ENCODE data around the gene ASAP2.
"Not testable (repeated sequence)": the region's sequence is repeated elsewhere in the genome, so short reads cannot be mapped to it uniquely, and the experiment has no call there.

Gene ASAP2

DNA sequence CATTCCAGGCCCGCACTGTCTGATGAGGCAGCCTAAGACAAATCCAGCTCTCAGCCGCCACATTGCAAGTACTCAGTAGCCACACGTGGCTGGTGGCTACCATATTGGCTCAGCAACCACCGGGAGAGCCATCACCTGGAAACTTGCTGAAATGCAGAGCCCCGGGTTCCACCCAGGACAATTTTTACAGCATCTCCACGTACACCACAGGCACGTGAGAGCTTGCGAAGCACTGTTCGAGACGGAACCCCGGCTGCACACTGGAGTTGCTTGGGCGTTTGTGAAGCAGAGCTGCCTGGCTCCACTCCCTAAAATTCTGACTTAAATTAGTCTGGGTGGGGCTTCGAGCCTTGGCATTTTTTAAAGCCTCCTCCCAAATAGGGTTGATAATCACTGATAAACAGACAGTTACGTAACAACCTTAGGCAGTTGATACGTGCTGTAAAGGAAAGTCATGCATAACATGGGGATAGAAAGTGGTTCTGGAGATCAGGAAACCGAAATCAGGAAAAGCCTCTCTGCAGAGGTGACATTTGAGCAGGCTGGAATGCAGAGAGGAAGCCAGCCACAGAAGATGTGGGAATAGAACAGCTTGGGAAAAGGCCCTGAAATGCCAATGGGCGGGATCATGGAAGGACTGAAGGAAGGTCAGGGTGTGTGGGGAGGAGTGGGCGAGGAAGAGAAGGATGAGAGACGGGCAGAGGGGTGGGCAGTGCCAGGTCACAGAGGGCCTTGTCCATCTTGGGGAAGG lies 6.2 kb downstream of the ASAP2 start:
- no peak for DNase-seq

- no peak for DNase-seq
Measured at GRCh38 chr2:9213477-9214051, 7.0 kb downstream of the ASAP2 start.

GRCh38 chr2:9214873-9215272 lies 8.3 kb downstream of the ASAP2 start:
- no peak for DNase-seq

DNA sequence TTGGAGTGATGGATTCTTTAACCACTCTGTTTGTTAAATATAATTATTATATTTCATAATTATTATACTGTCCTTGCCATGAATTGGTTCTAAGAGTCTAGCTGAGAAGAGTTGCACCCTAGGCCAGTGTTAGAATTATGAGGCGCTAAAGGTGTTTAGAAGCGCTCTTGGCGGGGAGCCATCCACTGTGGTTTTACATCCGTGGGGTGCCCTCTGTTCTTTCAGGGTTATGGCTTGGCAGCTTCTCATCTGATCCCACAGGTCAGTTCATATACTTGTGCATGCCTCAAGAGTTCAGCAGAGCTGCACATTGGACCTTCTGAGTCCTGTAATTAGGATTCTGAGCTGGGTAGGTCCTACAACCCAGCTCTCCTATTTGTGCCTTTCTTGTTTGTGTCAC lies 9.1 kb downstream of the ASAP2 start:
- DNase-seq = no peak

- not testable (repeated sequence) for DNase-seq
Measured at GRCh38 chr2:9216143-9216542, 9.5 kb downstream of the ASAP2 start.

DNA sequence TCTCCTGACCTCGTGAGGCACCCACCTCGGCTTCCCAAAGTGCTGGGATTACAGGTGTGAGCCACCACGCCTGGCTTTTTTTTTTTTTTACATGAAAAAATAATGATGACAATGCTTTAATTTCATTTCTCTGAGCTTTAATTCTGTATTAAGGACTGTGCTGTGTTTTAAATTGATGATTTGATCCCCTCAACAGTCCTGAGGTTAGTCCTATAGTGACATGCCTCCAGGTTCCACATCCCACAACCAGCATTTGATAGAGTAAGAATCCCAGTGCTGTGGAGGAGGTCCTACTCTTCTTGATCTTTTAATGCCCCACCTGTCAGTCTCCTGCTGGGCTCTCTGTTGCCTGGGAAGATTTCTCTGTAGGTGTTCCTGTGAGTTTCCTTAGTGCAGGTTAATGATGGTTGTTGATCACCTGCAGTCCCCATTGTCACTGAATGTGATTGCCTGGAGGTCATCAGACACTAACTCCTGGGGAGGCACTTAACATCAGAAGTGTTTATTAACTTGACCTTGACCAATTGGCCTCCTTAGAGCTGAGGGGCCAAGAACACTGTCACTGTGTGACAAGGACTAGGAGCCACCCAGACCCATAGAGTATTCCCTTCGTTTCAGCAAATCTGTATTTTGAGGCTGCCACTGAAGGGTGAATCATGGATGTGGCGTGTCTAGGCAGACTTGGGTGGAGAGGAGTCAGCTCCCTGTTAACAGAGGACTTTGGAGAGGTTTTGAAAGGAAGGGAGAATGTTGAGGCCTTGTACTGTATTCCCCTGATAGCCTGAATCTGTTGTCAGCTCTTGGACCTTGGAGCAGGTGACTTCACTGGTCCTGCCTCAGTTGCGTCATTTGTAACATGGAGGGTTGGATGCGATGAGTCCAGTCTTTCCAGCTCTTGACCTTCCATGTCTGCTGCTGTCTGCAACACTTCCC lies 11.5 kb downstream of the ASAP2 start:
- DNase-seq = no peak

GRCh38 chr2:9219027-9219445 lies 12.4 kb downstream of the ASAP2 start:
- no peak for DNase-seq

DNA sequence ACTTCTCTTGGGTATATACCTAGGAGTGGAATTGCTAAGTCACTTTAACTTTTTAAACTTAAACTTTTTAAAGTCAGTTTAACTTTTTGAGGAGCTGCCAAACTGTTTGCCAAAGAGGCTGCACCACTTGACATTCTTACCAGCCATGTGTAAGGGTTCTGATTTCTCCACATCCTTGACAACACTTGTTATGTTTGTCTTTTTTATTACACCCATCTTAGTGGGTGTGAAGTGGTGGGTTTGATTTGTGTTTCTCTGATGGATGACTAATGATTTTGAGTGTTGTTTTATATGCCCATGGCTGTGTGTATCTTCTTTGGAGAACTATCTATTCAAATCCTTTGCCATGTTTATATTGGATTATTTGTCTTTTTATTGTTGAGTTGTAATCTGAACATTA lies 13.6 kb downstream of the ASAP2 start:
- DNase-seq = no peak

DNA sequence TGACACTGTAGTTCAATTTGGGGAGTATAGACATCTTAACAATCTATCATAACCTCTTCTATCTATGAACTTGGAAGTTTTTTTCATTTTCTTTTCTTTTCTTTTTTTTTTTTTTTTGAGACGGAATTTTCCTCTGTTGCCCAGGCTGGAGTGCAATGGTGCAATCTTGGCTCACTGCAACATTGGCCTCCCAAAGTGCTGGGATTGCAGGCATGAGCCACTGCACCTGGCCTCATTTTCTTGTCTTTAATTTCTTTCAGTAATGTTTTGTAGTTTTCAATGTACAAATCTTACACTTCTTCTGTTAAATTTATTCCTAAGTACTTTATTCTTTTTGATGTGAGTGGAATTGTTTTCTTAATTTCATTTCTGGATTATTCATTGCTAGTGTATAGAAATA lies 14.6 kb downstream of the ASAP2 start:
- no peak for DNase-seq

DNA sequence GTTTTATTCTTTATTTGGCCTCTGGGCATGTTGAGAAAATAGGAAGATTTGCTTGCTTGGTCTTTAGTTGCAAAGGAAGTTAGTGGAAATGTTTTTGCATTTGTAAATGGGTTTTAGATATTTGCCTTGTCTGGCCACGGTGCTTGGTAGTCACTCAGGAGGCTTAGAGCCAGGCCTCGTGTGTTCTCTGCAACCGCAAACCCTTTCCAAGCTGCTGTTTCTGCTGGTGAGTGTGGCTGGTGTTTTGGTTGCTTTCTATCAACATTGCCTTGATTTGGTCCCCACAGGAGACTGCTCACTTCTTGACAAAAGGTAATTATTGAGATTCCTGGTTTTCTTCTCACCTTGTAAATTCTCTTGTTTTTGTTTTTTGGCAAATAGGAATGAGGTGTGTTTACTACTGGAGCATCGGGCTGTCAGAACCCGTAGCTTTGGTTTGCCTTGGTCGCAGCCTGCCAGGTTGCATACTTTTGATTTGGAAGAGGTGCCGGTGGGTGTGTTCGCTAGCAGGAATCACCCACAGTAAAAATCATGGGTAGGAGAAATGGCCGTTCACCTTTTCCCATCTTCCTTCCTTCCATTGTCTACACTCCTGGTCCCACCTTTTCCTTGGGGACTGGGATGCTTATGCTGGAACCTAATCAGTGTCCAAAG lies 15.8 kb downstream of the ASAP2 start:
- DNase-seq = no peak

DNA sequence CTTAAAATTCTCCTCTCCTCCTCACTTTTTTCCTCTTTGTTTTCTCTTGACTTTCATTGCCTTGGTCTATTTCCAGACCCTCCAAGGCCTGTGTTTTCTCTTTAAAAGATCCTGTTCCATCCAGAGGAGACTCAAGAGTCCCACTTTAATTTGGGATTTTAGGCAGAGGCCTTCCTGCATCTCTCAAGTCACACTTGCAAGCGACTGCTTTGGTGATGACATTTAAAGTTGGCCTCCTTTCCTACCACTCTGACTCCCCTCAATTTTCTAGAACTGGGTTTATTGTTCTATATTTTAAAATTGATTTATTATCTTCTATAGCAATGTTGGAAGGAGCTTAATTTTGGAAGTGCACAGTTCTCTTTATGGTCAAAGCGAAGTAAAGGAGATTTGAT lies 16.3 kb downstream of the ASAP2 start:
- no peak for DNase-seq

DNA sequence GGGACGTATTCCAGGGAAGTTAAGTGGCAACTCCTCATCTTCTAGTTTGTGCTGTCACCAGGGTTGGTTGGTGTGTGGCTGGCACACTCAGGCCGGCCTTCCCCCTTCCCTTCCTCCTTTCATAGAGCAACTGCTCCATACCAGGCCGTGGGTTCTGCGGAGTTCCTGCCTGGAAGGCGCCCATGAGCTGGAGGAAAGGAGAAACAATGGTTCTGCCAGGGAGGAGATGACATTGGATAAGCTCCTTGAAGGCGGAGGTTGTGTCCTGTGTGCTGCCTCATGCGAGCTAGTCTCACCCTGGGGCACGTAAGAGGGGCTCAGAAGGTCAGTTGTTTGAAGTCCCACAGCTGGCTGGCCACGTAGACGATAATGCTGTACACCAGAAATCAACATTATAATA lies 19.2 kb downstream of the ASAP2 start:
- DNase-seq = no peak

DNA sequence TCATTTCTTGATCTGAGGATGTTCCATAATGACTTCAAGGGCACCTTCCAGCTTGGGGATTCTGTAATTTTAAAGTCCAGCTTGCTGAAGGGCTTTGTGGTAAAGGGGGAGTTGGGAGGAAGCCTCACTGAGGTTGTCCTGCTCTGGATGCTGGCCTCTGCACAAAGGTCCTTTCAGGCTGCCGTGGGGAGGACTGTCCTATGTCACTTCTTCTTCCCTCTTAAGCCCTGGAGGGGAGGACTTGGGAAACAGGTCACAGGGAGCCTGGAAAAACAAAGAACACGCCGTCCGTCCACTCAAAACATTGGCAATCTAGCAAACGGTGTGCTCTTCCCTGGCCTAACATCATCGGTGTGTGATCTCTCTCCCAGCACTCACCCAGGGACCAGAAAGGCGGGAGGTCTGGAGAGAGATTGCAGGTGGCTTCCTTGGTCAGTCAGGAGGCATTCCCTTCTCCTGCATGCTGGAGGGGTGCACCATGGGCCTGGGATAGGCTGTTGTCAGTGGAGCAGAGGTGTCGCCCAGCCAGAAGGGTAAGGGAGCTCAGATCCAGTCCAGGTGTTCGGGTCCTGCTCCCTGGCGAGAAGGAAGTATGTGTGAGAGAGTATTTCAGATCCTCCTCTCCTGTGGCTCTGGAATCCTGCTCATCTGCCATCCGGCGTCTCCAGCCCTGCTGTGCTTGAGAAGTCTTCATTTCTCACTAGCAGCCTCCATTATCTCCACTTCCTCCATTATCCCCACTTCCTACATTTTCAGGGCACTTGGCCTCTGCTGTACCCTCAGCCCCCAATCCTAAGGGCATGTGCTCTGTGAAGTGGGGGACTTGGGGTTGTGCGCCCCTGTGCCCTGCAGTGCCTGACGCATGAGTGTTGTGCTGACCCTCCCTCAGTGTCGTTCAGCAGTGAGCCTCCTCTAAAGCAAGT lies 20.1 kb downstream of the ASAP2 start:
- DNase-seq = no peak

- no peak for DNase-seq
Measured at GRCh38 chr2:9228088-9228751, 21.6 kb downstream of the ASAP2 start.

- no peak for DNase-seq
Measured at GRCh38 chr2:9228781-9229469, 22.3 kb downstream of the ASAP2 start.

GRCh38 chr2:9229470-9229820 lies 22.8 kb downstream of the ASAP2 start:
- no peak for DNase-seq

DNA sequence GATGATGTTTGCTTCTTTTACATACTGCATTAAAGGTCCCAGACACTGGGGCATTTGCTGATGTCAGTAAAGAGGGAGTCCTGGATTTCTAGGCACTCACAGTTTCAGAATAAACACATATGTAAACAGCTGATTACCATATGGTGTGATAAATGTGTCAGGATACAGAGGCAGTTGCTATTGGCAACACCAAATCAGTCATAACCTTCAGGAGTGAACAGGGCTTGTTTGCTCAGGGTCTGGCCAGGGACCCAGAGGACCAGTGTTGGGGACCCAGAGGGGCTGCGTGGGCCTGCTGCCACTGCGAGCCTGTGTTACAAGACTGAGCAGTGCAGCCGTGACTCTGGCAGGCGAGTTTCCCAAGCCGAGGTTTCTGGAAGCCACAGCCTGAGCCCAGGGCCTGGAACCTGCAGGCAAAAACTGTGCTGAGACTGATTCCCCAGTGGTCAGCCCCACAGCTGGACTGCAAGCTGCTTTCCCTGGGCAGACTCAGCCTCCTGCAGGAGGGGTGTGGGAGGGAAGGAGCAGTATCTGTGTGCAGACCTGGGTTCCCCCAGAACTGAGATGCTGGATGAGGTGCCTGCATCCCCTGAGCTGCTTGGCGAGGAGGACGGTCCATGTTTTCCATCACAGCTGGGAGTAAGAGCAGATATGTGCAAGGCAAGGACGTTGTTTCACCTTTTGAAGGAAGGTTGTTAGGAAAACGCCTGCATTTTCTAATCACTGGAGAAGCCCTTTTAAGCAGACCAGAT lies 23.6 kb downstream of the ASAP2 start:
- no peak for DNase-seq

DNA sequence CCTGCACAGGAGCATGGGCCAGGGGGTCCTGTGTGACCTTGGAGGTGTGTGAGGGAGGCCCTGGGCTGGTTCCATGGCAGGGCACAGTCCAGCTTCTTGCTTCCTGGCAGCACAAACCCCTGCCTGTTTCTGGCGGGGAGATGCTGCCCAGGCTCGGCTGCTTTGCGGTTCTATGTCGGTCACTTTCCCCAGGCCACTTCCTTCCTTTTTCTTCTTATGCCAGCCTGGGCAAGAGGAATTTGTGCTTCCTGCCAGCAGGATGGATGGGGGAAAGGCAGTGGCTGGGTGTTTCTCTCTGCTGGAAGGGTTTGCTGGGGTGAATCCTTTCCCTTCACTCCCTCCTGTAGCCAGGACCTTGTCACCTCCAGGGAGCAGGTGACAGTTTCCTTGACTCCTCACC lies 24.3 kb downstream of the ASAP2 start:
- no peak for DNase-seq

DNA sequence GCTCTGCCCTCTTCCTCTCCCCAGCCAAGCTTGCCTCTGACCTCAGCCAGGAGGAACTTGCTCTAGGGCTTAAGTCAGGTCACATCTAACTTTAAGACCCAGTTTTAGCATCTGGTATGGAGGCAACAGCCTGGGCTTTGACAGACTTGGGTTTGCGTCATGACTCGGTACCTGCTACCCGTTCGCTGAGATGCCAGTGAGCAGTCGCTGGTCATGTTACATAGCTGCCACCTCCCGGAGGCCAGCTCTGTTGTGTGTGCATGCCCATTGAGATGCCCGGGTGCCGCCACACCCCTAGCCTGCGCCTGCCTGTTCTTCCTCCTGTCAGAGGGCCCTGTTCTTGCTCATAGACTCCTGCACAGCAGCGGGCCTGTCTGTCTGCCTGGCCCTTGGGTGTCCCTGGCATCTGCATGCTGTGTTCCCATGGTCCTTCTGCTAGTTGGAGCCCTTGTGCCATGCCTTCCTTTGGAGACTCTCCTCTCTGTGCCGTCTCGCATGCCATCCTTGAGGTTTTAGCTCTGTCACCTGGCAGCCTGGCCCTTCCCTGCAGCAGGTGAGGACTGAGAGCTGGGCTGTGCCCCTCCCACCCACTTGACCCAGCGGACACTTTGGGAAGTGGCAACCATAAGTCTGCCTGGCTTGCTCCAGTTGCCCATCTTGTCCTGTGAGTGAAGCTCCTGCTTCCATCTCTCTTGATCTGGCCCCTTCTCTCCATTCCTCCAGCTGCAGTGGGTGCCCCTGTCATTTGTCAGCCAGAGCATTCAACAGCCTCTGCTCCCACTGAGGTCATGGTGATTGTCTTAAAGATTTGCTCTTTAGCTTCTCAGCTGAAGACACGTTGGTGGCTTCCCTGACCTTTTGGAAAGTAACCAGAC lies 24.9 kb downstream of the ASAP2 start:
- no peak for DNase-seq
